Activated CD8-positive, alpha-beta memory T cell treated with anti-CD3 and anti-CD28 coated beads, Interleukin-2, amount 50 U/mL, for 1 hour (primary cell): ENCODE measurements around the gene COL15A1.
"Not testable (repeated sequence)": the region's sequence is repeated elsewhere in the genome, so short reads cannot be mapped to it uniquely, and the experiment has no call there.

ENCODE experiments used
- DNase-seq: peaks from one replicate; pipeline ENCODE4 v3.0.0-alpha.2; 2020; ENCODE audit errors: extremely low read depth

The COL15A1 gene

GRCh38 chr9:98994172-98995058 is 50.7 kb downstream of the COL15A1 start:
- no peak for DNase-seq

GRCh38 chr9:98995059-98995671 is 51.5 kb downstream of the COL15A1 start:
- DNase-seq = no peak

DNA sequence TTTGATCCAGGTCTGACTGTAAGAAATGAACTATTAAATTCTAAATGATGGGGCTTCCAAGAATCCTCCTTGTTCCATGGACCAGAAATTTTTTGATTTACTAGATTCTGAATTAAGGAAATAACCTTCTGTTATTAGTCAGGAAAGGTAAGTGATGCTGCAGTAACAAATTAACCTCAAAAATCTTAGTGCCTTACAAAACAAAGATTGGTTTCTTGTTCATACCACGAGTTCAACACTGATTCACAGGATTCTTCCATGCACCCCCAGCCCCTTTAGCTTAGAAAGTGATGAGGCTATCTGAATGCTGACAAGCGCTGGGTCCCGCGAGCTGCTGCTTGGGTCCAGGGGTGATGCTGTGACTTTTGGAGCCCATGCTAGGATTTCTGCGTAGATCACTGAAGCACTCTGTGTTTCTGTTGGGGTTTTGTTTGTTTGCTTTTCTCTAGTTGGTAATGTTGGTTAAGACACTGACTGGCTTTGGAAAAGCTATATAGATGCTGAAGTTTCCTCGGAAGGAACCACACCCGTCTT is 52.3 kb downstream of the COL15A1 start:
- DNase-seq = no peak

DNA sequence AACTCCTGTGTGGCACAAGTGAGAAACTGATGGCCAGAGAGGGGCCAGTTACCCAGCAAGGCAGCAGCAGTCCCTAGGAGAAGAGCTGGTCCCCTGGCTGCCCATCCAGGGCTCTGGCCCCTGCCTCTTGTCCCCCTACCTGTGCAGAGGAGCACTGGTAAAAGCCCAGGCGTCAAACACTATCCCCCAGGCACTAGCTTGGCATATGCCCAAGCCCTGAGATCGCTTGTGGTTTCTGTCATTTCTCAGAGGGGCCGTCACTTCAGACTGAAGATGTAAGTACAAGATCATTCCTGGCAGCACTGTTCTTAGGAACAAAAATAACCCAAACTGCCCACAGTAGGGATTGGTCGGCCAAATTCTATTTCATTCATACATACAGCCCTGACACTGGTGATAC is 53.9 kb downstream of the COL15A1 start:
- DNase-seq = no peak

- DNase-seq = no peak
Observed at GRCh38 chr9:98998441-98999151, 54.9 kb downstream of the COL15A1 start.

DNA sequence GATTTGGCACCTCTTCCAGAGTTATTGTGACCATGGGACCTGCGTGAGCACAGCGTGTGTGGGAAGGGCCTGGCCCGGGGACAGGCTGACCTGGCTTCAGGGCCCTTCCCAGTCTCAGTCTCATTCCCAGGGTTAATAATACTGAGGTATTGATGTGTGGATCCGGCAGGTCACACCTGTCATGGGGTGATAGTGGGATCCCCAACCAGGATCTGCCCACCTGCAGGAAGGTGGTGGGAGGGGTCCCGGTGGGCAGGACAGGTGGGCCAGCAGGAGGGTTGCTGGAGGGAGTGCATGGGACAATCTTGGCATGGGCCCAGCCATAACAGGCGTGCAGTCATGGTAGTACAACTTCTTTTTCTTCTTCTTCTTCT is 55.4 kb downstream of the COL15A1 start:
- no peak for DNase-seq

DNA sequence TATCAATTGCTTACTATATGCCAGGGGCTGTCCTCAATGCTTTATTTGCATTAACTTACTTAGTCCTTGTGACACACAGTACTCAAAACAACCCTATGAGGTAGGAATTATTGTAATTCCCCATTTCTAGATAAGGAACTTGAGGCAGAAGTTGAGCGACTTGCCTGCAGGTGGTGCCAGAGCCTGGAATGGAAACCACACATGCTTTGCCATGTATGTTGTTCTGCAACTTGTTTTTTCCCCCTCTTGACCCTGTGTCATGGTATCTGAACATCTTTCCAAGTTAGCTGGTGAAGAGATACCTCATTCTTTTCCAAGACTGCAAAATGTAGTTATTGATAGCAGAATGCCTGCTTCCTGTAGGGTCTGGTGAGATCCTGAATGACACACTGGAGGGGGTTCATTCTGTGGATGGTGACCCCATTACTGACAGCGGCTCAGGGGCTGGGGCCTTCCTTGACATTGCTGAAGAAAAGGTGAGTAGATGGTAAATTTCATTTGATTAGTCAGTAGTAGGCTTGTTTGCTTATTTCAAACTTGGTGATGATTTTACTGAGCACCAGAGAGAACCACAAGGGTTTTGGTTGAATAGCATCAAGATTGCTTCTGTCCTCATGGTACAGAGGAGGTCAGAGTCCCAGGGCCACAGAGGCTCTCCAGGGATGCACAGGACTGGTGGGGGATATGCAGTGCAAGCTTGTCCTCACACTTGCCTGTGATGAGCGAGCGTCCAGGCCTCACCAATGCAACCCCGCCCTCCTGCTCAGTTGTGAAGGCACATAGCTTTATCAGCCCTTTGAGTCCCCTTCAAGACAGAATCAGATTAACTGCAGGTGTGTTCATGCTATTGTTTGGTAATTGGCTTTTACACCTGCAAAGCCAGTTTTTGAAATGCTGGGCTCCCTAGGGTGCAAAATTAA is 57.0 kb downstream of the COL15A1 start:
- peak; percentile 9 for DNase-seq

- DNase-seq = no peak
Observed at GRCh38 chr9:99001892-99002291, 58.2 kb downstream of the COL15A1 start.

DNA sequence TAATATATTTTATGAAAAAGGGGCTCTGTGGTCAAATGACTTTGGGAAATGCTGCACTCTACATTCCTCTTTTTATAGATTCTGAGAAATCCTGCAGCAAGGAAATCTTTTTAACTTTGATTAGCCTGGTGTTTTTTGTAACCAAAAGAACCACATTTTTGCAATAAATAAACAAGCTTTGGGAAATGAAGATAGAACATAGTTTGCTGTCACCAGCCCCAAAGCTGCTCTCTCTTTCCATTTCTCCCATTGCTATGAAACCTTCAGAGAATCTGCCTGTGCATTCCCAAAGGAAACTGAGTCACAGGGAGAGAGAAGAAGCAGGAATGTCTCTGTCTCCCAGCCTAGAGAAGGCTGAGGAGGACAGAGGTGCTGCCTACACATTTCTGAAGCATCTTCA is 59.0 kb downstream of the COL15A1 start:
- DNase-seq = no peak

DNA sequence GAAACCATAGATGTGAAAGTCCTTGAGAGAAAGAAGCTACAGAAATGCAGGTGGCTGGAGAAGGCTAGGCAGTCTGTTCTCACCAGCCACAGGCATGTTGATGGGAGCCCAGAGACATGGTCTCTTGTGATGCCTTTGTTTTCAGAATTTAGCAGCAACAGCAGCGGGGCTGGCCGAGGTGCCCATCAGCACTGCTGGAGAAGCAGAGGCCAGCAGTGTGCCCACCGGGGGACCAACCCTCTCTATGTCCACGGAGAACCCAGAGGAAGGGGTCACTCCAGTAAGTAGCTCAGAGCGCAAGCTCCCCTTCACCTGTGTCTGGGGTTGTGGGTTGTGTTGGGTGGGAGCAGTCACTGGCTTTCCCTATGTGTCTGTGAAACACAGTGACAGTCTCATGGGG is 59.6 kb downstream of the COL15A1 start:
- DNase-seq = no peak

DNA sequence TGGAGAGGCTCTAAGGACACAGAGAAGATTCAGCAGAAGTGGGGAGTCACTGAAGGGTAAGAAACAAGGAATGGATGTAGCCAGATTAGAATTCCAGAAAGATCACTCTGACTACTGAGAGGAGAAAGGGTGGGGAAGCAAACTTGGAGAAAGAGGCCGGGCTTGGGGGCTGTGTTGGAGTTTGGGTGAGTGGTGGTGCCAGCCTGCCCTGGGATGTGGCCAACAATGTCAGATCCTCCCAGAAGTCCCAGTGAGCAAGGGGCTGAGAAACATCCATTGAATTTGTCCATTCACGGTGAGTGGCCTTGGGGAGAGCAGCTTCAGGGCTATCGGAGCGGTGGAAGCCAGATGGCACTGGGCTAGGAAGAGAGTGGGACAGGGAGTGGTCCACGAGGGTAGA is 60.4 kb downstream of the COL15A1 start:
- DNase-seq = no peak

DNA sequence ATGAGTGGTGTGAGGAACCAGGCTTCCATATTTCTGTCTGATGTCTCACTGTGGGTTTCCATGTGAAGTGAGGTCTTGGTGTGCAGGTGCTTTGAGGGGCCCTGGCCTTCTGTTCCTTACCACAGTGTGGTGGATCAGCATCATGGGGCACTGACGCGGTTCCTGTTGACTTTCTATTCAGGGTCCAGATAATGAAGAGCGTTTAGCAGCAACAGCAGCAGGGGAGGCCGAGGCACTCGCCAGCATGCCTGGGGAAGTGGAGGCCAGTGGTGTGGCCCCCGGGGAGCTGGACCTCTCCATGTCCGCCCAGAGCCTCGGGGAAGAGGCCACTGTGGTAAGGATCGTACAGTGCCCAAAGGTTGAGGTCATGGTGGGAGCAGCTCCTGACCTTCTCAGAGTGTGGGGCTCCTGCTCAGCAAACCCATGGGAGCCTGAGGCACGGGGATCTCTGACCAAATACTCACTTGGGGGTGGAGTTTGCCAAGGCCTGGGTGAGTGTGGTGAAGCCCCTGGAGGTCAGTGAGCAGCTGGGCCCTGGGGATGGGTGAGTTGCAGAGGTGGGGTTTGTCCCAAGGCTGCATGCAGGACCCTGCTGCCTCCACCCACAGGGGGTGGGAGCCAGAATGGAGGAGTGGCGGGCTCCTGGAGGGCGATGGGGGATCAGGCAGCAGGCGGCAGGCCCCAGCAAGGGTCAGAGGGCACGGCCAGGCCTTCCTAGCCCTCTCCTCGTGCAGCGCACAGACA is 61.2 kb downstream of the COL15A1 start:
- no peak for DNase-seq

DNA sequence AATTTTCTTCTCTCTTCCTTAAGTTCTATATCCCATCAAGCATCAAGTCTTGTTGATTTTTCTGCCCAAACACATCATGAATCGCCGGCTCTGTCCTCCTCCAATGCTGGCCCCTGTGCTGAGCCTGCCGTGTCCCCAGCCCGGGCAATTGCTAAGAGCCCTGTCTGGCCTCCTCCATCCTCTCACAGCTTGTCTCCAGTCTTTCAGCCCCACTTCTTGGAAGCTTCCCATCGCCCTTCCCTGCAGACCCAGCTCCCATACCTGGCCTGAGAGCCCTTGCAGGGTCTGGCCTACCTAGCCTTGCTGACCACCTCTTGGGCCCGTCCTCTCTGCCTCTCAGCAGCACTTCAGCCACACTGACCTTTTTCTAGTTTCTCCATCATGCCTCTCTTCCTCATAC is 61.9 kb downstream of the COL15A1 start:
- DNase-seq = no peak

GRCh38 chr9:99006511-99006910 is 62.8 kb downstream of the COL15A1 start:
- no peak for DNase-seq

DNA sequence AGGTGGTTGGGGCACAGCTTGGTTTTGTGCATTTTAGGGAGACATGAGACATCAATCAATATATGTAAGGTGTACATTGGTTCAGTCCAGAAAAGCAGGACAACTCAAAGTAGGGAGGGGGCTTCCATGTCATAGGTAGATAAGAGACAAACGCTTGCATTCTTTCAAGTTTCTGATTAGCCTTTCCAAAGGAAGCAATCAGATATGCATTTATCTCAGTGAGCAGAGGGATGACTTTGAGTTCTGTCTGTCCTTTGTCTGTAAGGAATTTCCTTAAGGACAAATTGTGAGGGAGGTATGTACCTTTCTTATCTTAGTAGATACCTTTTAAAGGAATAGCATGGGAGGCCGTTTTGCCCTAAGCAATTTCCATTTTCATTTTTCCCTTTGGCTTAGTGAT is 63.3 kb downstream of the COL15A1 start:
- DNase-seq = no peak

DNA sequence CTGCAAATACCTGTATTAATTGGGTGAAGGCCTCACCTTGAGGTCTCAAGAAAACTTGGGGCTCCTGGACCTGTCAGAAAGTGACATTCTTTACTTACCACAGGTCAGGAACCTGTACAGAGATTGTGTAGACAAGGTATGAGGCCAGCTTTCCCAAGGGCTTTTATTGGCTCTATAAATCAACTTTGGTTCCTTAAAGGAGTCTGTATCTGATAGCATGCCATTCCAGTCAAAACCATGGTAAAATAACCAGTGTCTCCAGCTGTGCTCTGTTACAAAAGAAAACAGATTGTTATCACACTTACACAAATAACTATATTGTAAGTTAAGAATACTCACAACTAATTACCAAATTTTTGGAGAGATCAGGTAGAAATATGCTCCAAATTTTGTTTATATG is 64.5 kb downstream of the COL15A1 start:
- DNase-seq = no peak

GRCh38 chr9:99010393-99010792 is 66.7 kb downstream of the COL15A1 start:
- not testable (repeated sequence) for DNase-seq

- no peak for DNase-seq
Observed at GRCh38 chr9:99011161-99011709, 67.5 kb downstream of the COL15A1 start.

GRCh38 chr9:99012957-99013512 is 69.3 kb downstream of the COL15A1 start:
- no peak for DNase-seq

DNA sequence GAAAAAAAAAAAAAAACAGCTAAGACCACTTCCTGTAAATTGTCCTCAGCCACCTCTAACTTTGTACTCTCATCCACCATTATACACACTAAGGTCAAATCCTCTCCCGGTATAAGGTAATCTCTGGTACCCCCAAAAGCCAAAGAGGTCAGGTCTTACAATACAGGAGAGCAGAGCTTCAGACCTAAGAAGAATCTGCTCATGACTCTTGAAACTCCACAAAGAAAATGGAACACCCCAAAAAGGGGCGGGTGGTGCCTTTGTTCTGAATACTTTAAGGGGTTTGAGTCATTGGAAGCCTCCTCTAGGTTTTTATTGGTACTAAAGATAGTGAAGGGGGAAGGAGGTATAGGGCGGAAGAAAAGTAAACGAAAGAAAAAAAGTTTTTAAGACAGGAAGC is 69.8 kb downstream of the COL15A1 start:
- peak; percentile 4 for DNase-seq
